Activated T-helper 1 cell treated with Interleukin-2 at 50 U/mL for 16 hours (primary cell): Measurements from ENCODE around the gene GNA15.

Experiments
- DNase-seq: peaks from one replicate; pipeline ENCODE4 v3.0.0-alpha.2; 2020; ENCODE audit warnings: low read depth

The GNA15 gene

DNA sequence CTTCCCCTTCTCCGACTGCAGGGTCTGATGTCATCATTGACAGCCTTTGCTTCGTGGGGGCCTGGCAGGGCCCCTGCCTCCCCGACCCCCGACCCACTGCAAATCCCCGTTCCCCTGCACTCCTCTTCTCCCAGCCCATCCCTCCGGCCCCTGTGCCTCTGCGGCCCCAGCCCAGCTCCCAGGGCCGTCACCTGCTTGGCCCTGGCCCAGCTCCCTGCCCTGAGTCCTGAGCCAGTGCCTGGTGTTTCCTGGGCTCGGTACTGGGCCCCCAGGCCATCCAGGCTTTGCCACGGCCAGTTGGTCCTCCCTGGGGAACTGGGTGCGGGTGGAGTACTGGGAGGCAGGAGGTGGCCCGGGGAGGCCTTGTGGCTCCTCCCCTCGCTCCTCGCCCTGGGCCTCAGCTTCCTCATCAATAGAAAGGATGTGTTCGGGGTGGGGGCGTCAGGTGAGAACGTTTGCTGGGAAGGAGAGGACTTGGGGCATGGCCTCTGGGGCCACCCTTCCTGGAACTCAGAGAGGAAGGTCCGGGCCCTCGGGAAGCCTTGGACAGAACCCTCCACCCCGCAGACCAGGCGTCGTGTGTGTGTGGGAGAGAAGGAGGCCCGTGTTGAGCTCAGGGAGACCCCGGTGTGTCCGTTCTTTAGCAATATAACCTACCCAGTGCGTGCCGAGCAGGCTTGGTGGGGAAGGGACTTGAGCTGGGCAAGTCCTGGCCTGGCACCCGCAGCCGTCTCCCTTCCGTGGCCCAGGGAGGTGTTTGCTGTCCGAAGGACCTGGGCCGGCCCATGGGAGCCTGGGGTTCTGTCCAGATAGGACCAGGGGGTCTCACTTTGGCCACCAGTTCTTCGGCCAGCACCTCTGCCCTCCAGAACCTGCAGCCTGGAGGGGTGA is 72.7 kb downstream of the GNA15 start:
- DNase-seq: no peak

DNA sequence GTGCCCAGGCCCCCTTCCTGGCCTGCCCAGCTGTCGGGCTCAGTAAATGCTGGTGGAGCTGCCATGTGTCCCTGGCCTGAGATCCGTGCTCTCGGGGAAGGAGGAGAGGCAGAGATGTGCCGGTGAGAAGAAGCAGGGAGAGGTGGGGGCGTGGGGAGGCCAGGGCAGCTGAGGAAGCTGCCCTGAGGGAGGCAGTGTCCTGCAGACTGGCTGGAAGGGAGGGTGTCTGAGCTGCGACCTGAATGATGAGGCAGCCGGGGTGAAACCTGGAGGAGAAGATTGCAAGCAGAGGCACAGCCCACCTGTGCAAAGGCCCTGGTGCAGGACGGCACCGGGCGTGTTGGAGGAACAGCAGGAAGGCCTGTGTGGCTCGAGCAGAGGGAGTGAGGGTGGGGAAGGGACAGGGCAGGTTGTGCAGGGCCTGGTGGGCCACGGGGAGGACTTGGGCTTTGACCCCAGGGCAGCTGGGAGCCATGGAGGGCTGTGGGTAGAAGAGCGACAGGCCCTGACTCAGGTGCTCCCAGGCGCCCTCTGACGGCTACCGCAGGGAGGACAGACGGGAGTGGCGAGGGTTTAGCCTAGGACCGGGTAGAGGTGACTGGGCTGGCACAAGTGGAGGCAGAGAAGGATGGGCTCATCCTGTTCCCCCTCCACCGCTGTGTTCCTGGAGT is 74.6 kb downstream of the GNA15 start:
- peak; percentile 40 for DNase-seq

DNA sequence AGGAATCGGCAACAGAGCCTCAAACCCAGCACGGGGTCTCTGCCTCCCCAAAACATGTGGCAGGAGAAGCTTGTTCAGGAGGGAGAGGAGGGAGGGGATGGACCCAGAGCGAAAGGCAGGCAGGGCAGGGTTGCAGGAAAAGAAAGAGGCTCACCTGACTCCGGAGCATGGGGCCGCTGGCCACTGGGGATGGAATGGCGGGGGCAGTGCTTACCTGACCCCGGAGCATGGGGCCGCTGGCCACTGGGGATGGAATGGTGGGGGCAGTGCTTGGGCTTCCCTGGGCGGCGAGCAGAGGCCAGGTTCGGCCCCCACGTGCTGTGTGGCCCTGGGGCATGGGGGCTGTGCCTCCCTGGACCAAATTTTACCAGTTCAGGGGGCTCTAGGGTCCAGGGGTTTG is 75.4 kb downstream of the GNA15 start:
- DNase-seq: no peak

DNA sequence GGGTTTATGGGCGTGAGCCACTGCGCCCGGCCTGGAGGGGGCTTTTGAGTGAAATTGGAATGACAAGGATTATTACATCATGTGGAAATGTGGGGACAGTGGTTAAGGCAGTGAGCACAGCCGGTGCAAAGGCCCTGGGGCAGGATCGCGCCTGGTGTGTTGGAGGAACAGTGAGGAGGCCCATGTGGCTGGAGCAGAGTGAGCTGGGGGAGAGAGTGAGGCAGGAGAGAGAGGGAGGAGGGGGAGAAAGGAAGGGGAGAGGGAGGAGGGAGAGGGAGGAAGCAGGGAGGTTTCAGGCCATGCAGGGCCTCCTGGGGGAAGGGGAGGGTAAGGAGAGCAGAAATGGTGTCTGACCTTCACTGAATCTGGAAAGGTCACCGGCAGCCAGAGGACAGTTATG is 77.3 kb downstream of the GNA15 start:
- no peak for DNase-seq
